HG03045 (cell line): ENCODE measurements around the gene MRGPRE.

Experiments used
- ATAC-seq: cut with Tn5 transposase; IDR thresholded peaks from one replicate; pipeline ENCODE4 v1.9.1; 2021; ENCODE audit warnings: mild to moderate bottlenecking, moderate library complexity; ENCODE audit not compliant: unreplicated experiment

The MRGPRE gene

DNA sequence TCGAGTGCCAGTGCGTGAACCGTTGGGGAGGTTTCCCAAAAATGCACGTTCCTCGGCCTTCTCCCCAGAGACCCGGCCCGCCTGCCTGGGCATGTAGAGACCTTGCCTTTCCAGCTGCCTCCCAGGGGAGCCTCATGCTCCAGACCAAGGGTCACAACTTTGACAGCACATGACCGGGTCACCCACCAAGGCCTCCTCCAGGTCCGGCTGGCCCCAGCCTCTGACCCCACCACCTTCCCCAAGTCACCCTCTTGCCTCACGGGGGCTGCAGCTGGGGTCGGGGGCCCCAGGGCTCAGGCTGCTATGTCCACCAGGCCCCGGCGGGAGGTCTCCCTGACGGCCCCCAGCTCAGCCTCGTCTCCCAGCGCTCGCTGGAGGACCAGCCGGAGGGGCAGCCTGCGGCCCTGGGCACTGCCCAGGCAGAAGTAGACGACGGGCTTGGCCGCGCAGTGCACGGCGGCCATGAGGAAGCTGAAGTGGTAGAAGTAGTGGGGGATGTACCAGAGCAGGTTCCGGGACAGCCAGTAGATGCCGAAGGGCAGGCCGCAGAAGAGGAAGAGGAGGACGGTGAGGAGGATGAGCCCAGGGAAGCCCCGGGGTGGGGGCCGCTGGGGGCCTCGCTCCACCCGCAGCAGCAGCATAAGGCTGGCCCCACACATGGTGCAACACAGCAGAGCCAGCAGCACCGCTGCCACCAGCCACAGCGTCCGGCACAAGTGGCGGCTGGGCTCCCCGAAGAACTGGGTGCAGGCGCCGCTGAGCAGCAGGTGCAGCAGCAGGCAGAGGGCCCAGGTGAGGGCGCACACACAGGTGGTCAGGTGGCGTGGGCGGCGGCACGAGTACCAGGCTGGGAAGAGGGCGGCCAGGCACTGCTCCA is 4.4 kb downstream of the MRGPRE start:
- ATAC-seq, result no peak

DNA sequence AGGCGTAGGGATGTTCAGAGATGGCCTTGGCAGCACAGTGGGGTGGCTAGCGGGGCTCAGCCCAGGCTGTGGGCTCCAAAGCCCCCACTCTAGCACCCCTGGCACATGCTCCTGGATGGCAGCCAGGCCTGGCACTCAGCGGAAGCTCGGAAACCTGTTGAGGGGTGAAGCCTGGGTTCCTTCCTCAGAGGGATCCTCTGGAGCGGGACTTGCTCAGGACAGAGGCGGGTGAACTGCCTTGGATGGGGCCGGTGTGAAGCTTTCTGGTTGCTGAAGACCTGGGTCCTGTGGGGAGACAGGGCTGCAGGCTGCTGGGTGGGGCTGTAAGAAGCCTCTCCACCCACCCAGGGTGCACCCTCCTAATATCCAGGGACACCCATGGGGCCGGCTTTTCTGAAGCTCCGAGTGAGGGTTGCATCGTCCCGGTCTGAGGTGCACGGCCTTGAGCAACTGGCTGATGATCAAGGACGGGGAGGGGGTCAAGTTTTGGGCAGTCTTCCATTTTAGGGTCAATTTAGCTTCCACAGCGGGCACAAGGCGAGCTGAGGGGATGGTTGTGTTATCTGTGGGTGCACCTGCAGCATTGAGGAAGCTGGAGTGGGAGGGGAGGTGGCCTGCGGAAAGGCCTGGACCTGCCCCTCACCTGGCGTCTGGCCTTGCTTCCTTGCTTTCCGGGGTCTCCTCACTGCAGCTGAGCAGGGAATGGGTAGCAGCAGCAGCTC is 5.2 kb downstream of the MRGPRE start:
- no peak for ATAC-seq

- no peak for ATAC-seq
Measured at GRCh38 chr11:3225826-3226750, 6.1 kb downstream of the MRGPRE start.

- no peak for ATAC-seq
Measured at GRCh38 chr11:3225159-3225758, 7.0 kb downstream of the MRGPRE start.

DNA sequence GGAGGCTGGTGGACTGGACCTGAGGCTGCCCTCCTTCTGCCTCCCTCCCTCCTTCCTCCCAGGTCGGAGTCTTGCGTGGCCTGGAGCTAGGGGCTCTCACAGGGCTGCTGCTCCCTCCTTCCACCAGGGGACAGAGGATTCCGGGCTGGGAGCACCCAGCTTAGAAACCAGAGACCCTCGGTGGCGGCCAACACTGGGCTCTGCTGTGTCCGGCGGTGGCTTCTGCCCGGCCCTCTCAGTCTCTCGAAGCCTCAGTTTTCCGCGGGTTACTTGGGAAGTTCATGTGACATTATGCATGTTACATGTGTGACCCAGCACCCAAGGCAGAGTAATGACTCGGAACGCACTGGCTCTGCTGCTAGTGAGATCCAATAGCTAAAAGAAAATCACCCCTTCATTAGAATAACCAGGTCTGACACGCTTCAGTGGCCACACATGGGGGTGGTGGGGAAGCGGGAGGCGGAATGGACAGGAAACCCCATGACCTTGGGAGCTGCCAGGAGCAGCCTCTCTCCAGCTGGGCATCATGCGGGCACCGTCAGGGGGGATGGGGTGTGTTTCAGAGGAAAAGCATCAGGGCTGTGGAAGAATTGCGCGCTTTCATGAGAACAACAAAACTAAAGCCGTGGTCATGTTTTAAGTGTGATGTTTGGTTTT is 7.7 kb downstream of the MRGPRE start:
- no peak for ATAC-seq

DNA sequence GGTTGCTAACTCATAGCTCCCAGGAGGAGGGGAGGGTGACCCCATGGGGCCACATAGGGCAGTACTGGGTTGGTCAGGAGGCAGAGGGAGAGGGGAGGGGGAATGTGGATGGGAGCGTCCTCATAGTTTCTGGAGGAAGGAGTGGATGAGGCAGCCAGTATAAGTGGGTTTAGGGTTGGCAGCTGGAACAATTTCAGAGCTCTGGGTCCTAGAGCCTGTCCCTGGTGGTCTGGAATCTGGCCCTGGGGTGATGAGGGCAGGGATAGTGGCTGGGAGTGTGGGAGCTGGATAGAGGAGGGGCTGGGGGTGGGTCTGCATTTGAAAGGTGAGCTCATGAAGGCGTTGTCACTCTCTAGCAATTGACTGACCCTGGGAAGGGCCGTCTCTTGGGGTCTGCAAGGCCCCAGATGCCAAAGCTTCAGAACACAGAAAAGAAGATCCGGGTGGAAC is 8.3 kb downstream of the MRGPRE start:
- no peak for ATAC-seq

DNA sequence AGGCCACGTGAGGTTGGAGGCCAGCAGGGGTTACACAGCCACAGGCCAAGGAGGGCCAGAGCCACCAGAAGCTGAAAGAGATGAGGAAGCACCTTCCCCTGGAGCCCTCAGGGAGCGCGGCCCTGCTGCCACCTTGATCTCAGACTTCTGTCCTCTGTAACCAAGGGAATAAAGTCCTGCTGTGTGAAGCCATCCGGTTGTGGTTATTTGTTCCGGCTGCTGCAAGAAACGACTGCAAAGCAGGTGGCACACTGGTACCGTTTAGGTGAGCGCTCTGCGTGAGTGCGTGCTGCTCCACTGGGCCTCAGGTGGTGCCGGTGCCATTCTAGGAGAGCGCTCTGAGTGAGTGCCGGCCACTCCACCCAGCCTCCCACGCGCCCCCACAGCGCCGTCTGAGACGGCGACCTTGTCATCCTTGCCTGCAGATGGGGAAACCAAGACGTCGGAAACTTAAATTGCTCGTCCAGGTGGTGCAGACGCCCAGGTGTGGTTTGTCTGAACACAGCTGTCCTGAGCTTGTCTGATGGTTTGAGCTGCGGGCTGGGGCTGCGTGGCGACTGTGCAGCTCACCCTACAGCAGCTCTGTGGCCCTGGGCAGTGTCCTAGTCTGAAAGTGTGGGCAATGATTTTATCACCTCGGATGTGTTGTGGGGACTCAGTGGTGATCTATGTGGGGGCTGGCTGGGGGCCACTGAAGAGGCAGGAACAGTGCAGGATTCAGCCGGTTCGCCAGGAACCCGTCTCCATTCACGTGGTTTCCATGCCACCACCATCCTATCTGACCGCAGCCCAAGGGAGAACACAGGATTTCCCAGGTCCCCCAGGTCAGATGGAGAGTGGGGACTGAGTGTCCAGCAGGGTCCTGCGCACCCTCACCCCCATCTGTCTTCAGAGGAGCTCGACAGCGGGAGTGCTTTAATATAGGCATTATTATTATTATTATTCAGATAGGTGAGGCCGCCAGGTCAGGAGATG is 9.0 kb downstream of the MRGPRE start:
- no peak for ATAC-seq

- ATAC-seq, result no peak
Measured at GRCh38 chr11:3222003-3222855, 10.0 kb downstream of the MRGPRE start.

DNA sequence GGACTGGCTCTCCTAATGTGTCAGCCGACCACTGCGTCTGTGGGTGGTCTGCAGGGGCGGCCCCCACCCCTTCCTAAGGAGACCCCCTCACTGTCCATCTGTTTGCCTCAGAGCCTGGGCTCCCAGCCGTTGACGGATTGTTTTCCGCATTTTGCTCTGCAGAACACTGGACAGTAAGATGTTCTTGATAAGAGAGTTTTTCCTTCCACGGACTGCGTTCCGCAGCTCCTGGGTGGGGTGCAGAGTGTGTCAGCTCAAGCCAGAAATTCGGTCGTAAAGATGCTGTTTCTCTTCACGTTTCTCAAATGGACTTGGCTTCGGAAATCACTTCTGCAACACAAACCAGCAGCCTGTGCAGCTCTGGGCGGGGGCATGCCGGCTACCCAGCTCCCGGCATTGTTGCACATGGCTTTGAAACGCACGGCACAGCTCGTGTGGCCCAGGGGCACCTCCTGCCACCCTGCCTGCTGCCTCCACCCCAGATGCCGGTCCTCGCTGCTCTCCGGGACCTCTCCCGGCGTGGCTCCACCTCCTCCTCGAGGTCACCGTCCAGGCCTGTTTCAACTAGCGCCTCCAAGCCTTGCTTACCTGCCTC is 10.7 kb downstream of the MRGPRE start:
- no peak for ATAC-seq

DNA sequence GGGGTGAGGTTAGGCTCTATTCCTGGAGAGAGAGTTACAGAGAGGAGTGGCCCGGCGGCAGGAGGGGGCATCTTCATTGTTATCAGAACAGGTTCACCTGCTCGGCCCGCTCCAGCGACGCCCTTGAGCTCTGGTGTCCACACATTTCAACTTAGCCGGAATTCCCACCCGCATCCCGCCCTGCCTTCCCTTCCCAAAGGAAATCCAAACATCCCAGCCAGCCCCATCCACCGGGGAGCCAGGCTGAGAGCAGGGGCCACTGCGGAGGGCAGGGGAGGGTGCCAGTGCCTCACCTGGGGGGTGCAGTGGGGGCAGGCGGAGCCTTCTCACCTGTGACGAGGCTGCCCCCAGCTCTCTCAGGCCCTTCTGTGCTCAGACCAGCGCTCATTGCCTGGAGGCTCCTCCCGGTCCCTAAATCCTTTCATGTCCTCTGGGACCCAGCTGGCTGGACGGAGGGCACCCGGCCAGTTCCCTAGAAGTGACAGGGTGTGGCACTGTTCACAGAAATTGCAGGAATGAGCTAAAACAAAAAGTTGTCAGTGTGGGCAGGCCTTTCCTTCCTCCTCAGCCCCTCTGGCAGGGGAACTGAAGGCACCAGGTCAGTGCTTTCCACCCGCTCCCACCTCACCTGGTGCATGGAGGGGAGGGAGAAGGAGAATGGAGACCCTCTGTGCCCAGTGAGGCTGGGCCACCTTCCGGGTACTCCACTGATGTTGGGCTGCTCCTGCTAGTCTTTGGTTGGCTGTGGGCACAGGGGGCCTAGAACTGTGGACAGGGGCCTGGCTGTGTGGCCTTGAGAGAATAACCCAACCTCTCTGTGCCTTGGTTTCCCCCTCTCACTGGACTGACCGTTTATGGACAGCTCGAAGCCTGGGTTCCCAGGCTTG is 11.5 kb downstream of the MRGPRE start:
- ATAC-seq, result no peak

DNA sequence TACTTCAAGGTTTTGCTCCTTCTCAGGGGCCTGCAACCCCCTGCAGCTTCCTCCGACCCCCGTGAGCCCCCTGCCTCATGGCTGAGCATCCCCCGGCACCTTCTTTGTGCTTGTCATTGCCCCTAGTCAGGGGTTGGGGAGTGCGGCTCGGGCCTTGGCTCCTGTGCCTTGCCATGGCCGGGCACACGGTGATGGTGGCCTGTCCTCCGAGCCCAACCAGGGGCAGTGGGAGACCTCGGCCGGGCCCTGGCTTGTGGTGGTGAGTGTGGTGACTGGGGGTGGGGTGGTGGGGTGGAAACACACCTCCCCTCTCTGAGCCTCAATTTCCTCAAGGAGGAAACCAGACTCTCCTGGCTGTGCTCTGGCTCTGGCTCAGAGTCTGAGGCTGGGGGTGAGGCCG is 12.1 kb downstream of the MRGPRE start:
- no peak for ATAC-seq

GRCh38 chr11:3219281-3219892 is 12.8 kb downstream of the MRGPRE start:
- no peak for ATAC-seq

DNA sequence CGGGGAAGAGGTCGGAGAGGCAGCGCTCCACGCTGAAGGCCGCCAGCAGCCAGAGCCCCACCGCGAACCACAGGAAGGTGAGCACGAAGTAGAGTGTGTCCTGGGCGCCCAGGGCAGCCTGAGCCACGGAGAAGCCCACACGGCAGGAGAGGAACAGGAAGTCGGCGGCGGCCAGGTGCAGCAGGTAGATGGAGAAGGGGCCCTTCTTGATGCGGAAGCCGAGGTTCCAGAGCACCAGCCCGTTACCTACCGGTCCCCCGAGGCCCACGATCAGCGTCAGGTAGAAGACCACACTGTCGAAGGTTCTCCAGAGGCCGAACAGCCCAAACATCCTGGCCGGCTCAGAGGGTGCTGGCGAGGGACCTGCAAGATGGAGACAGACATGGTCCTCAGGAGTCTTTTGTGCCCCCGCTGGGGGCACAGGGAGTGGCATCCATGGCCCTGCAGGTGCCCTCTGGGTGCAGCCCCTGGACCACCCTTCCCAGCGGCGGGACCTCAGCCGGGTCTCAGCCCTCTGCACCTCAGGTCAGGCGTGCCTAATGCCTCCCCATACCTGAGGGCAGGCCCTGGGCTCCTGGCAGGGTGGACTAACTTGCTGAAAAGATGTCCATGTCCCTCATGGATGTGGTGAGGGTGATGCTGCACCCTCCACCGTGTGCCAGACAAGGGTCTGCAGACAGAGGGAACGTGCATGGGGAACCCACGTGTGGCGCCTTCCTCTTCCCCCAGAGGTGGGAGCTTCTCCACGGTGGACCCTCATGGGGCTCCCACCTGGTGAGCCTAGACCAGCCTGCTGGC is 13.5 kb downstream of the MRGPRE start, which contains the start of gene MRGPRG:
Gene MRGPRG, minus strand, starts transcription at position 331 of the 798 bp plus-strand sequence. Its CDS starts 0 bp downstream, at position 331.
- ATAC-seq, result no peak

- no peak for ATAC-seq
Measured at GRCh38 chr11:3217818-3218482, 14.3 kb downstream of the MRGPRE start.

DNA sequence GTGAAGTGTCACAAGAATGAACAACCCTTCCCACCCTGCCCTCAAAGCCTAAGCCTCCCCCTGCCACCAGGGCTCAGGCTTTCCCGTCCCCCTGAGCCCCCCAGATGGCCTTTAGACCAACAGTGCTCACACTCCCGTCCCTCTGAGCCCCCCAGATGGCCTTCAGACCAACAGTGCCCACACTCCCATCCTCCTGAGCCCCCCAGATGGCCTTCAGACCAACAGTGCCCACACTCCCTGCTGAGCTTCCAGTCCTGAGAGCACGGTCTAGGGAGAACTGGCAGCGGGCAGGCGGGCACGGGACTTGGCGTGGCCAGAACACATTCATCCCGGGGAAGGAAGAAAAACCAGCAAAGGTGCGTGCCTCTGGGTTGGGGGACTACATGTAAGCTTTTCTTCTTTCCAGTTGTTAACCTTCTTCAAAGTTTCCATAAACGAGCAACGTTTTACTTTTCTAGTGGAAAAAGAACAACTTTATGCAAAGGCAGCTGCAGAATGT is 16.1 kb downstream of the MRGPRE start:
- ATAC-seq, result no peak
